Neural progenitor cell (in vitro differentiated cells): Measurements from ENCODE around the gene RUVBL1. TPM values are rescaled to one million over a fixed set of nuclear protein-coding genes. Genes with fewer than 3 reads are reported as not detected.

ENCODE experiments used
- DNase-seq: peaks from one replicate; pipeline ENCODE4 v3.0.0-alpha.2; 2016; ENCODE audit warnings: low spot score
- H2AFZ ChIP-seq: fragments of 200-600 bp; sonication (generic); replicated peaks from 2 replicates; pipeline ENCODE4 v1.6.1; 2016; ENCODE audit warnings: antibody characterized with exemption
- H3F3A ChIP-seq: fragments of 200-600 bp; sonication (generic); 2 replicates; pipeline ENCODE4 v1.6.1; 2016; ENCODE audit warnings: antibody characterized with exemption, low read depth
- H3K27ac ChIP-seq: fragments of 200-600 bp; sonication (generic); 2 replicates; pipeline ENCODE4 v1.5.1; 2016; ENCODE audit warnings: mild to moderate bottlenecking
- H3K27me3 ChIP-seq: fragments of 200-600 bp; sonication (generic); 2 replicates; pipeline ENCODE4 v1.6.1; 2016; ENCODE audit warnings: mild to moderate bottlenecking, moderate library complexity
- H3K36me3 ChIP-seq: fragments of 200-600 bp; sonication (generic); 2 replicates; pipeline ENCODE4 v1.5.1; 2016
- H3K4me1 ChIP-seq: fragments of 200-600 bp; sonication (generic); 2 replicates; pipeline ENCODE4 v1.6.1; 2016; ENCODE audit warnings: mixed run types
- H3K4me2 ChIP-seq: fragments of 200-600 bp; sonication (generic); 2 replicates; pipeline ENCODE4 v1.6.1; 2016
- H3K4me3 ChIP-seq: fragments of 200-600 bp; sonication (generic); 2 replicates; pipeline ENCODE4 v1.5.1; 2016
- H3K79me2 ChIP-seq: fragments of 200-600 bp; sonication (generic); 2 replicates; pipeline ENCODE4 v1.6.1; 2016; ENCODE audit warnings: low read depth
- H3K9ac ChIP-seq: fragments of 200-600 bp; sonication (generic); 2 replicates; pipeline ENCODE4 v1.6.1; 2016
- H3K9me3 ChIP-seq: fragments of 200-600 bp; sonication (generic); 2 replicates; pipeline ENCODE4 v1.5.1; 2016; ENCODE audit warnings: low read depth
- H4K20me1 ChIP-seq: fragments of 200-600 bp; sonication (generic); 2 replicates; pipeline ENCODE4 v1.6.1; 2016; ENCODE audit warnings: low read depth
- H3K27ac Mint-ChIP-seq: 3 replicates; pipeline ENCODE4 v1.8.0; 2021; ENCODE audit warnings: mixed read lengths
- H3K27me3 Mint-ChIP-seq: 2 replicates; pipeline ENCODE4 v1.8.0; 2022; ENCODE audit warnings: low read depth, mild to moderate bottlenecking, inconsistent platforms, moderate library complexity, mixed read lengths; ENCODE audit not compliant: insufficient read depth
- H3K36me3 Mint-ChIP-seq: 3 replicates; pipeline ENCODE4 v1.8.0; 2021; ENCODE audit warnings: mixed read lengths
- H3K4me1 Mint-ChIP-seq: 3 replicates; pipeline ENCODE4 v1.8.0; 2021; ENCODE audit warnings: mixed read lengths
- H3K4me3 Mint-ChIP-seq: 3 replicates; pipeline ENCODE4 v1.8.0; 2021; ENCODE audit warnings: mild to moderate bottlenecking, moderate library complexity, mixed read lengths
- H3K9me3 Mint-ChIP-seq: 3 replicates; pipeline ENCODE4 v1.8.0; 2020; ENCODE audit warnings: mixed read lengths
- EZH2 ChIP-seq: fragments of 200-600 bp; sonication (generic); IDR thresholded peaks from 2 replicates; pipeline ENCODE4 v1.6.1; 2017; ENCODE audit warnings: antibody characterized with exemption, mild to moderate bottlenecking, moderate library complexity
- EZH2phosphoT487 ChIP-seq: fragments of 200-600 bp; sonication (generic); IDR thresholded peaks from 2 replicates; pipeline ENCODE4 v1.6.1; 2017; ENCODE audit warnings: antibody characterized with exemption
- total RNA-seq: library from RNA; depleted of rRNA; stranded (reverse); fragments of >200 nt; gene quantifications from 2 replicates; pipeline ENCODE4 v1.2.3, GENCODE V29; 2015; ENCODE audit warnings: low replicate concordance
- TF ChIP-seq, protein P1 (sequence below): fragments of 200-600 bp; sonication (generic); IDR thresholded peaks from 2 replicates; pipeline ENCODE4 v1.5.1; 2017; ENCODE audit warnings: antibody characterized with exemption, mild to moderate bottlenecking

Gene RUVBL1
- total RNA-seq, 1 donor from 2014 or later = 110 TPM

DNA sequence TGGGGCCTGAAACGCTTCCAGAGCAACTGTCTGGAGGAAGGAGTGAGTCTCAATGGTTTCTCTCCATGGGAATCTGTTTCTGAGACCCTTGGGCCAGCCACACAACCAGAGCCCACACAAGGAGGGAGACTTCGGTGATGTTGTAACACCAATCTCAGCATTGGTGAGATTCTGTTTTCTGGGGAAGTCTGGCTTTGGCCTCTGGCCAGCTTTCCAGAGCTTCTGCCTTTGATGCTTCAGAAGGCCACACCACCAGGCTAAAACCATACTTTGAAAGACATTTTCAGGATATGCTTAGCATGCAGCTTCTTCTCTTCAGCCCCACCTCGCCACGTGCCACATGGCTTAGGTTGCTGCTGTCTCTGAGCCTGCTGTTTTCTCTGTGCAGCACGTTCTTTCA, 26.0 kb upstream of the RUVBL1 start:
- peaks cover 6% of the 10 kb centered on the region for H4K20me1 ChIP-seq
- H3F3A ChIP-seq = peaks cover 25% of the 10 kb centered on the region
- Mint-ChIP-seq H3K4me1 (peaks cover 5% of the 10 kb centered on the region), H3K27me3 (peaks cover 10% of the 10 kb centered on the region), H3K9me3 (no peaks in the 10 kb centered on the region), H3K27ac (no peak overlapping the region), H3K4me3 (no peak overlapping the region), H3K36me3 (no peaks in the 10 kb centered on the region)
- no peaks in the 10 kb centered on the region for H3K9me3 ChIP-seq
- no peaks in the 10 kb centered on the region for H3K36me3 ChIP-seq
- H2AFZ ChIP-seq = no peak overlapping the region
- no peaks in the 10 kb centered on the region for H3K4me1 ChIP-seq
- peaks cover 51% of the 10 kb centered on the region for H3K27me3 ChIP-seq
- no peak for TF ChIP-seq EZH2phosphoT487
- TF ChIP-seq, protein P1, sequence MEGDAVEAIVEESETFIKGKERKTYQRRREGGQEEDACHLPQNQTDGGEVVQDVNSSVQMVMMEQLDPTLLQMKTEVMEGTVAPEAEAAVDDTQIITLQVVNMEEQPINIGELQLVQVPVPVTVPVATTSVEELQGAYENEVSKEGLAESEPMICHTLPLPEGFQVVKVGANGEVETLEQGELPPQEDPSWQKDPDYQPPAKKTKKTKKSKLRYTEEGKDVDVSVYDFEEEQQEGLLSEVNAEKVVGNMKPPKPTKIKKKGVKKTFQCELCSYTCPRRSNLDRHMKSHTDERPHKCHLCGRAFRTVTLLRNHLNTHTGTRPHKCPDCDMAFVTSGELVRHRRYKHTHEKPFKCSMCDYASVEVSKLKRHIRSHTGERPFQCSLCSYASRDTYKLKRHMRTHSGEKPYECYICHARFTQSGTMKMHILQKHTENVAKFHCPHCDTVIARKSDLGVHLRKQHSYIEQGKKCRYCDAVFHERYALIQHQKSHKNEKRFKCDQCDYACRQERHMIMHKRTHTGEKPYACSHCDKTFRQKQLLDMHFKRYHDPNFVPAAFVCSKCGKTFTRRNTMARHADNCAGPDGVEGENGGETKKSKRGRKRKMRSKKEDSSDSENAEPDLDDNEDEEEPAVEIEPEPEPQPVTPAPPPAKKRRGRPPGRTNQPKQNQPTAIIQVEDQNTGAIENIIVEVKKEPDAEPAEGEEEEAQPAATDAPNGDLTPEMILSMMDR = no peak
- no peak for TF ChIP-seq EZH2
- H3K27ac ChIP-seq = no peak overlapping the region
- no peak overlapping the region for H3K4me3 ChIP-seq
- H3K9ac ChIP-seq = no peak overlapping the region
- no peak for DNase-seq
- H3K79me2 ChIP-seq = no peaks in the 10 kb centered on the region
- no peak overlapping the region for H3K4me2 ChIP-seq

DNA sequence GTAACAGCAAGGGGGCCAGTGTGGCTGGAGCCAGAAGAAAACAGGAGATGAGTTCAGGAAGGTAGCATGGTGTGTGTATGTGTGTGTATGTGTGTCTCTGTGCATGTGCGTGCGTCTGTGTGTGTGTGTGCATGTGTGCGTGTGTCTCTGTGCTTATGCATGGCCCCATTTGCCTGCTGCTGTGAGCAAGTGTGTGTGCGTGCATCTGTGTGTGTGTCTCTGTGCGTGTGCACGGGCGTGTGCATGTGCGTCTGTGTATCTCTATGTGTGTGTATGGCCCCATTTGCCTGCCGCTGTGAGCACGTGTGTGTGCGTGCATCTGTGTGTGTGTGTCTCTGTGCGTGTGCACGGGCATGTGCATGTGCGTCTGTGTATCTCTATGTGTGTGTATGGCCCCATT, 22.6 kb upstream of the RUVBL1 start:
- no peak overlapping the region for H3K4me3 ChIP-seq
- DNase-seq = no peak
- no peaks in the 10 kb centered on the region for H3K9me3 ChIP-seq
- no peaks in the 10 kb centered on the region for H3K9me3 Mint-ChIP-seq
- no peak overlapping the region for H3K4me2 ChIP-seq
- no peak overlapping the region for H3K9ac ChIP-seq
- peaks cover 28% of the 10 kb centered on the region for H3K27me3 ChIP-seq
- H3K27ac ChIP-seq = no peak overlapping the region
- H3K79me2 ChIP-seq = no peaks in the 10 kb centered on the region
- peaks cover 18% of the 10 kb centered on the region for H3K27me3 Mint-ChIP-seq
- no peak overlapping the region for H2AFZ ChIP-seq
- H3K27ac Mint-ChIP-seq = no peak overlapping the region
- no peak overlapping the region for H3K4me3 Mint-ChIP-seq
- TF ChIP-seq EZH2phosphoT487 = no peak
- no peaks in the 10 kb centered on the region for H3K4me1 ChIP-seq
- no peaks in the 10 kb centered on the region for H3K36me3 Mint-ChIP-seq
- no peaks in the 10 kb centered on the region for H3K36me3 ChIP-seq
- H3F3A ChIP-seq = peaks cover 8% of the 10 kb centered on the region
- no peaks in the 10 kb centered on the region for H4K20me1 ChIP-seq
- no peaks in the 10 kb centered on the region for H3K4me1 Mint-ChIP-seq

- Mint-ChIP-seq H3K9me3 (no peaks in the 10 kb centered on the region), H3K4me3 (no peak overlapping the region), H3K4me1 (no peaks in the 10 kb centered on the region), H3K36me3 (no peaks in the 10 kb centered on the region), H3K27me3 (peaks cover 18% of the 10 kb centered on the region), H3K27ac (no peak overlapping the region)
- Histone ChIP-seq H3K79me2 (no peaks in the 10 kb centered on the region), H3K4me3 (no peak overlapping the region), H3K36me3 (no peaks in the 10 kb centered on the region), H3K4me1 (no peaks in the 10 kb centered on the region), H3K4me2 (no peak overlapping the region), H4K20me1 (no peaks in the 10 kb centered on the region), H3K9me3 (no peaks in the 10 kb centered on the region), H3K27me3 (peaks cover 26% of the 10 kb centered on the region), H3F3A (peaks cover 4% of the 10 kb centered on the region), H2AFZ (no peak overlapping the region), H3K27ac (no peak overlapping the region), H3K9ac (no peak overlapping the region)
- TF ChIP-seq, protein P1 = no peak
- no peak for TF ChIP-seq EZH2
- TF ChIP-seq EZH2phosphoT487 = no peak
- no peak for DNase-seq
Measured at GRCh38 chr3:128145279-128145678, 21.7 kb upstream of the RUVBL1 start.

DNA sequence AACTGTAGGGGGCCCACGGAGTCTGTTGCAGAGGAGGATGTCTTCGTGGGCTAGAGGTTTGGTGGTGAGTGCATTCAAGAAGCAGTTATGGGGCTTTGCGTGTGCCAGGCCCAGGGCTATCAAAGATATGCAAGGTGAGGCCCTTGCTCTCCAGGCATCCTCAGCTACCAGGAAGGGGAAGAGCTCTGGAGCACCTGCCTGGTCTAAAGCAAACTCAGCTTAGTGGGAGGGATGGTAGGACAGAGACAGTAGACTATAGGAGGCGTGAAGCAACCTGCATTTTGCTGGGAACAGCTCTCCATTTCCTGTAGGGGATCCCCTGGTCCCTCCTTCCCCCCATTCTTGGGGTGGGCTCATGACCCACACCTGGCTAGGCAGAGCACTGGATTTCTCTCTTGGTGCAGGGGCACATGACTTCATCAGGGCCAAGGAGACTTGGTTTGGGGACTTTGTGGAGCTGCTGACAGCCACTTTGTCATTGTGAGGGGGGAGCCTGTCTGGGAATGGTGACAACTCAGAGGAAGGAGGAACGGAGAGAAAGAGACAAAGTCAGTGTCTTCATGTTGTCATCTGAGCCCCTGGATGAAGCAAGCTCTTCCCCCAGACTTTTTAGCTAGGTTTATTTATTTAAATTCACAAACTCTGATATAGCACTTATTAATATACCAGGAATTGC, 21.0 kb upstream of the RUVBL1 start:
- Histone ChIP-seq H3K27me3 (peaks cover 20% of the 10 kb centered on the region), H3K36me3 (no peaks in the 10 kb centered on the region), H3K4me1 (no peaks in the 10 kb centered on the region), H3K27ac (no peak overlapping the region), H3K4me2 (no peak overlapping the region), H4K20me1 (no peaks in the 10 kb centered on the region), H3K9me3 (no peaks in the 10 kb centered on the region), H3K9ac (no peak overlapping the region), H3K79me2 (no peaks in the 10 kb centered on the region), H3K4me3 (no peak overlapping the region), H3F3A (no peaks in the 10 kb centered on the region), H2AFZ (no peak overlapping the region)
- Mint-ChIP-seq H3K27me3 (peaks cover 18% of the 10 kb centered on the region), H3K36me3 (no peaks in the 10 kb centered on the region), H3K9me3 (no peaks in the 10 kb centered on the region), H3K4me1 (no peaks in the 10 kb centered on the region), H3K4me3 (no peak overlapping the region), H3K27ac (no peak overlapping the region)
- no peak for DNase-seq
- TF ChIP-seq EZH2 (no peak), EZH2phosphoT487 (no peak)
- TF ChIP-seq, protein P1 = no peak
